ENCODE results near the gene HSPA13.

DNA sequence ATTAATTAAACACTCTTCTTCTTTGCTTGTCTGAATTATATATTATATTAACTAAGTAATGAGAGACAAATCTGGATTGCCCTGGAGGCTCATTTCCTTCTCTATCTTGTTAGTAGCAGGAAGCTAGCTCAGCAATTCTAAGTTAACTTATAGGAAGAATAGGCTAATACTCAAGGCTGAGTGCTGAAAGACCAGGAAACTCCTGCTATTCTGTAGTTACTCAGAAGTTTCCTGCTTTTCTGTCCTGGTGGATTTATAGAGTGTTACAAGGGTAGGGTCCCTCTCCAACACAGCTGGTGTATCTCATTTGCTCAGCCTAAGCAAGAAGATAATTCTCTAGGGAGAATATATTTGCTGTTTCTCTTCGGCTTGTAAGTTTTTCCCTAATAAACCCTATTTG lies 29.2 kb downstream of the HSPA13 start:
- TF ChIP-seq SP1 (IDR thresholded peaks at IDR 0.05) (no peak), FOXK2 (IDR thresholded peaks at IDR 0.05) (no peak)

All from HEK293T (cell line).